Spleen (tissue), 7 donors: ENCODE results near the gene NFIC.

ENCODE experiments used
- POLR2A ChIP-seq, 3 donors: fragments of 450-650 bp; IDR thresholded peaks; one replicate each; pipeline ENCODE4 v1.5.1; 2017; ENCODE audit warnings: antibody characterized with exemption in 3 of 3, mild to moderate bottlenecking in 1 of 3
- POLR2AphosphoS5 ChIP-seq, 3 donors: sonication (generic); formaldehyde crosslinking; IDR thresholded peaks; one replicate each; pipeline ENCODE4 v1.5.1; 2017; ENCODE audit warnings: antibody characterized with exemption in 3 of 3
- TF ChIP-seq, protein P1 (sequence below), 11 experiments: fragments of 200-600 bp in 7 of 11; fragments of 450-650 bp in 4 of 11; sonication (generic) in 4 of 11; IDR thresholded peaks in 8 of 11; conservative IDR thresholded peaks in 3 of 11; 1 replicate in 7 of 11; 2 replicates in 4 of 11; pipeline versions ENCODE4 v1.4.0 to v1.8.0; 2016 to 2021; ENCODE audit warnings: antibody characterized with exemption in 11 of 11, inconsistent platforms in 4 of 11, mild to moderate bottlenecking in 1 of 11
- donor health status: DM: no; HTN: no; CAD: no; lungs with moderate emphysema.
- donor health status: DM: no; HTN: no; CAD: no.
- donor health status: DM: no; HTN: no; CAD: no.

- no peak for TF ChIP-seq POLR2AphosphoS5 (IDR thresholded peaks at IDR 0.05)
- TF ChIP-seq, protein P1, sequence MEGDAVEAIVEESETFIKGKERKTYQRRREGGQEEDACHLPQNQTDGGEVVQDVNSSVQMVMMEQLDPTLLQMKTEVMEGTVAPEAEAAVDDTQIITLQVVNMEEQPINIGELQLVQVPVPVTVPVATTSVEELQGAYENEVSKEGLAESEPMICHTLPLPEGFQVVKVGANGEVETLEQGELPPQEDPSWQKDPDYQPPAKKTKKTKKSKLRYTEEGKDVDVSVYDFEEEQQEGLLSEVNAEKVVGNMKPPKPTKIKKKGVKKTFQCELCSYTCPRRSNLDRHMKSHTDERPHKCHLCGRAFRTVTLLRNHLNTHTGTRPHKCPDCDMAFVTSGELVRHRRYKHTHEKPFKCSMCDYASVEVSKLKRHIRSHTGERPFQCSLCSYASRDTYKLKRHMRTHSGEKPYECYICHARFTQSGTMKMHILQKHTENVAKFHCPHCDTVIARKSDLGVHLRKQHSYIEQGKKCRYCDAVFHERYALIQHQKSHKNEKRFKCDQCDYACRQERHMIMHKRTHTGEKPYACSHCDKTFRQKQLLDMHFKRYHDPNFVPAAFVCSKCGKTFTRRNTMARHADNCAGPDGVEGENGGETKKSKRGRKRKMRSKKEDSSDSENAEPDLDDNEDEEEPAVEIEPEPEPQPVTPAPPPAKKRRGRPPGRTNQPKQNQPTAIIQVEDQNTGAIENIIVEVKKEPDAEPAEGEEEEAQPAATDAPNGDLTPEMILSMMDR (IDR thresholded peaks at IDR 0.05 in 8 of 11, conservative IDR thresholded peaks at IDR 0.05 in 3 of 11) = no peak
- no peak for TF ChIP-seq POLR2A (IDR thresholded peaks at IDR 0.05)
Observed at GRCh38 chr19:3420244-3420755, 53.9 kb downstream of the NFIC start.
